ENCODE measurements around the gene RFLNA.

RFLNA gene

DNA sequence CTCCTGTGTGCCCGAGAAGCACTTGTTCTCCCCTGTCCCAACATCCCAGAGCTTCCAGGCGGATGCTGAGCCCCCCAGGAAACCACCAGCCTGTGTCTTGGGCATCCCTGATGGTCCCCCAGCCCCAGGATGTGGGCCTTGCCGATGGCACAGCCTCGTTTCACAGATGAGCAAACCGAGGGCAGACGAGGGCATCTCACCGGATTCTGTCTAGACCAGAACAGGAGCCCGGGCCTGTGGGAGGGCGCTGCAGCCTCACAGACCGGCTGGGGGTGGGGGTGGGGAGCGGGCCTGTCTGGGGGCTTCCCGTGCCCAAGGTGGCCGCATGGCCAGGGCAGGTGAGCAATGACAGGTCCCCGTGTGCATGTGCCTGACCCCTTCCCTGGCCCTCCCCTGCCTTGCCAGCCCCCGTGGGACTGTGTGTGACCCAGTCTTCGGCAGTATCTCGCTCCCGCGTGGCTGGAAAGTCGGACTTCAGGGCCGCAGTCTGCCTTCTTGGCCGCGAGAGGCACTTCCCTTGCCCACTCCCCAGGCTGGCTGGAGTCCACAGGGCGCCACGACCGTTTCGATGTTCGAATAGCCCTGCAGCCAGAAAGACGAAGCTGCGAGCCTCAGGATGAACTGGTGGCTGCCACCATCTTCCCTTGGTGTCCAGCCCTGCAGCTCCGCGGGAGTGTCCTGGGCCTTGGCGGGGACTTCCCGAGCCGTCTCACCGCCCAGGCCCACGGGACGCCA lies 8.9 kb downstream of the RFLNA start:
- TF ChIP-seq CEBPB (IDR thresholded peaks at IDR 0.05), result no peak
- TF ChIP-seq EP300 (IDR thresholded peaks at IDR 0.05; ENCODE audit: borderline replicate concordance), result no peak
- no peak for TF ChIP-seq FOXM1 (IDR thresholded peaks at IDR 0.05; ENCODE audit: borderline replicate concordance, low read depth)
- no peak for TF ChIP-seq EGR1 (IDR thresholded peaks at IDR 0.05)
- no peak for TF ChIP-seq RAD21 (IDR thresholded peaks at IDR 0.05; ENCODE audit: low read depth)
- TF ChIP-seq, protein P1, sequence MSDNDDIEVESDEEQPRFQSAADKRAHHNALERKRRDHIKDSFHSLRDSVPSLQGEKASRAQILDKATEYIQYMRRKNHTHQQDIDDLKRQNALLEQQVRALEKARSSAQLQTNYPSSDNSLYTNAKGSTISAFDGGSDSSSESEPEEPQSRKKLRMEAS (IDR thresholded peaks at IDR 0.05), result no peak
- no peak for TF ChIP-seq NFIC (IDR thresholded peaks at IDR 0.05)
- no peak for TF ChIP-seq ZBTB7A (IDR thresholded peaks at IDR 0.05; ENCODE audit: low read depth)
- no peak for TF ChIP-seq TCF12 (IDR thresholded peaks at IDR 0.05; ENCODE audit: low read depth)
- TF ChIP-seq, protein P2, sequence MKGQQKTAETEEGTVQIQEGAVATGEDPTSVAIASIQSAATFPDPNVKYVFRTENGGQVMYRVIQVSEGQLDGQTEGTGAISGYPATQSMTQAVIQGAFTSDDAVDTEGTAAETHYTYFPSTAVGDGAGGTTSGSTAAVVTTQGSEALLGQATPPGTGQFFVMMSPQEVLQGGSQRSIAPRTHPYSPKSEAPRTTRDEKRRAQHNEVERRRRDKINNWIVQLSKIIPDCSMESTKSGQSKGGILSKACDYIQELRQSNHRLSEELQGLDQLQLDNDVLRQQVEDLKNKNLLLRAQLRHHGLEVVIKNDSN (IDR thresholded peaks at IDR 0.05), result no peak
- no peak for TF ChIP-seq YY1 (IDR thresholded peaks at IDR 0.05; ENCODE audit: low read depth)
- no peak for TF ChIP-seq CREB1 (IDR thresholded peaks at IDR 0.05; ENCODE audit: low read depth)
- TF ChIP-seq TAF1 (IDR thresholded peaks at IDR 0.05; ENCODE audit: low read depth), result no peak
- TF ChIP-seq TEAD4 (IDR thresholded peaks at IDR 0.05), result no peak
- TF ChIP-seq, protein P3, sequence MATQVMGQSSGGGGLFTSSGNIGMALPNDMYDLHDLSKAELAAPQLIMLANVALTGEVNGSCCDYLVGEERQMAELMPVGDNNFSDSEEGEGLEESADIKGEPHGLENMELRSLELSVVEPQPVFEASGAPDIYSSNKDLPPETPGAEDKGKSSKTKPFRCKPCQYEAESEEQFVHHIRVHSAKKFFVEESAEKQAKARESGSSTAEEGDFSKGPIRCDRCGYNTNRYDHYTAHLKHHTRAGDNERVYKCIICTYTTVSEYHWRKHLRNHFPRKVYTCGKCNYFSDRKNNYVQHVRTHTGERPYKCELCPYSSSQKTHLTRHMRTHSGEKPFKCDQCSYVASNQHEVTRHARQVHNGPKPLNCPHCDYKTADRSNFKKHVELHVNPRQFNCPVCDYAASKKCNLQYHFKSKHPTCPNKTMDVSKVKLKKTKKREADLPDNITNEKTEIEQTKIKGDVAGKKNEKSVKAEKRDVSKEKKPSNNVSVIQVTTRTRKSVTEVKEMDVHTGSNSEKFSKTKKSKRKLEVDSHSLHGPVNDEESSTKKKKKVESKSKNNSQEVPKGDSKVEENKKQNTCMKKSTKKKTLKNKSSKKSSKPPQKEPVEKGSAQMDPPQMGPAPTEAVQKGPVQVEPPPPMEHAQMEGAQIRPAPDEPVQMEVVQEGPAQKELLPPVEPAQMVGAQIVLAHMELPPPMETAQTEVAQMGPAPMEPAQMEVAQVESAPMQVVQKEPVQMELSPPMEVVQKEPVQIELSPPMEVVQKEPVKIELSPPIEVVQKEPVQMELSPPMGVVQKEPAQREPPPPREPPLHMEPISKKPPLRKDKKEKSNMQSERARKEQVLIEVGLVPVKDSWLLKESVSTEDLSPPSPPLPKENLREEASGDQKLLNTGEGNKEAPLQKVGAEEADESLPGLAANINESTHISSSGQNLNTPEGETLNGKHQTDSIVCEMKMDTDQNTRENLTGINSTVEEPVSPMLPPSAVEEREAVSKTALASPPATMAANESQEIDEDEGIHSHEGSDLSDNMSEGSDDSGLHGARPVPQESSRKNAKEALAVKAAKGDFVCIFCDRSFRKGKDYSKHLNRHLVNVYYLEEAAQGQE (IDR thresholded peaks at IDR 0.05; ENCODE audit: low read depth), result no peak

DNA sequence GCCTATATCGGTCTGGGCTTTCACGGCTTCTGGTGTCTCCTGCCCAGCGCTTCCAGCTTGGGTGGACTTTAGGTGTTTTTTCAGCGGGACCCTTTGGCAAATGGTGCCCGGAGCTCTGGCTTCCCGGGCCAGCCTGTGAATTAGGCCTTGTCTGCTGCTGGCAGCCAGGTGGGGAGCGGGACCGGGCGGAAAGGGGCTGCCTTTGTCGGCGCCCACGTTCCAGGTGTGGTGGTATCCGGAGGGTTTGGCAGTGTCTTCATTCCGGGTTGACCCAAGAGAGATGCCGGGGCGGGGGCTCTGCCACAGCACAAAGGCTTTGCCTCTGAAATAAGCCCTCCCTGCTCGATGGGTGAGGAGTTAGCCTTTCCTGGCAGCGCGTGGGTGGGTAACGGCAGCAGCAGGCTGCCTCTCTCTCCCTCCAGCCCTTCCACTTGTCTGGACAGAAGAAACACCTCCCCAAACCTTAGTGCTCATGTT lies 9.5 kb downstream of the RFLNA start:
- TF ChIP-seq TCF12 (IDR thresholded peaks at IDR 0.05; ENCODE audit: low read depth) (no peak), ZBTB7A (IDR thresholded peaks at IDR 0.05; ENCODE audit: low read depth) (no peak), EGR1 (IDR thresholded peaks at IDR 0.05) (no peak), NFIC (IDR thresholded peaks at IDR 0.05) (no peak), CEBPB (IDR thresholded peaks at IDR 0.05) (no peak), EP300 (IDR thresholded peaks at IDR 0.05; ENCODE audit: borderline replicate concordance) (no peak), TAF1 (IDR thresholded peaks at IDR 0.05; ENCODE audit: low read depth) (no peak)
- TF ChIP-seq, protein P2 (IDR thresholded peaks at IDR 0.05), result no peak
- TF ChIP-seq, protein P3 (IDR thresholded peaks at IDR 0.05; ENCODE audit: low read depth), result no peak

DNA sequence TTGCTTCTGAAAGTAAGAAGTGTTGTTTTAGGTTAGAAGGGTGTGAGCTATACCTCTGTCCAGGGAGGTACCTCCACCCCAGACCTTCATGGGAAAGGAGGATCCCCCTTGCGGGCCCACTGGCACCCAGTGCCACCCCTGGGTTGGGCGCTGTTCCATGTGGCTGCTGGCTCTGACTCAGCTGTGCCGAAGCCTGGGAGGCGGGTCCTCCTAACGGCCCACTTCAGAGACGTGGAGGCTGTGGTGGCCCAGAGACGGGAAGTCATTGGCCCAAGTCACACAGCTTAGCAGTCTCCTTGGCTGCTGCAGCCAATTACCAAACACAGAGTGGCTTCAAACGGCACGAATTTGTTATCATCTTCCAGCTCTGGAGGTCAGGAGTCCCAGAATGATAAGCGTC lies 10.2 kb downstream of the RFLNA start:
- TF ChIP-seq TCF12 (IDR thresholded peaks at IDR 0.05; ENCODE audit: low read depth) (no peak), CEBPB (IDR thresholded peaks at IDR 0.05) (no peak)

DNA sequence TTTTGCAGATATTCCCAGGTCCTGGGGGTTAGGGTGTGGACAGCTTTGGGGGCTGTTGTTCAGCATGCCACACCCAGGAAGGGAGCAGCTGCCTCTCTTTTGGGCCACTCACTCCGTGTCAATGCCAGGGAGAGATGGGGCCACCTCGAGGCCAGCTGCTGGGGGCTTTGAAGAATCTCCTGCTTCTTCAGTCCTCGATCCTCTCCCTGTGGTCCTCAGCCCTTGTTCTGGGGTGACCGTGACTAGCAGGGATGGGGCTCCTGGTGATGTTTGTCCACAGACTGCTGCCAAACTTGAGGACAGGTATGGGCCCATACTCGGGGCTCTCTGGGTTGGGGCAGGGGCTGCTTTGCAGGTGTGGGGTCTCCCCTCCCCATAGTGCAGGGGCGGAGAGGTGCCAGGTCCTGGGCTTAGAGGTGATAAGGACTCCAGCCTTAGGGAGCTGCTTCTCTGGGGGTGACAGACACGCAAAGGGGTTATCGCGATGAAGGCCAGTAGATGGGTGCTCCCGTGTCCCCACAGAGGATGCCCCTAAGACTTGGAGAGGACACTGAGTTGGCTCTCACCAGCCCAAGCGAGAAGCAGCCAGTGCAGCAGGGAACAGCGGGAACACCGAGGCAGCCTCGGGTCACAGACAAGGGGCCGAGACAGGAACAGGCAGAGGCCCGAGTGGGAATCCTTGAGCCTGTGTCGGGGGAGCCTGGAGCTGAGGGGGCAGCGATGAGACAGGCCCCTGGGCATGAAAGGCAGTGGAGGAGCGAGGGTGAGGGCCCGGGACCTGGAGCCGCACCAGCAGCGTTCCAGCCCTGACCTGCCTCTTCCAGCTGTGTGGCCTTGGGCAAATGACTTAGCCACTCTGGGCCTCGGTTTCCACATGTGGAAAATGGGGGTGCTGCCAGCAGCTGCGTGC lies 11.1 kb downstream of the RFLNA start:
- TF ChIP-seq EP300 (IDR thresholded peaks at IDR 0.05; ENCODE audit: borderline replicate concordance), result no peak
- TF ChIP-seq, protein P2 (IDR thresholded peaks at IDR 0.05), result no peak
- TF ChIP-seq EGR1 (IDR thresholded peaks at IDR 0.05), result no peak
- no peak for TF ChIP-seq ZBTB7A (IDR thresholded peaks at IDR 0.05; ENCODE audit: low read depth)
- TF ChIP-seq TCF12 (IDR thresholded peaks at IDR 0.05; ENCODE audit: low read depth), result no peak
- TF ChIP-seq, protein P3 (IDR thresholded peaks at IDR 0.05; ENCODE audit: low read depth), result no peak
- TF ChIP-seq CREB1 (IDR thresholded peaks at IDR 0.05; ENCODE audit: low read depth), result no peak
- no peak for TF ChIP-seq CEBPB (IDR thresholded peaks at IDR 0.05)
- TF ChIP-seq TAF1 (IDR thresholded peaks at IDR 0.05; ENCODE audit: low read depth), result no peak
- TF ChIP-seq, protein P1 (IDR thresholded peaks at IDR 0.05), result no peak
- no peak for TF ChIP-seq RAD21 (IDR thresholded peaks at IDR 0.05; ENCODE audit: low read depth)
- no peak for TF ChIP-seq NFIC (IDR thresholded peaks at IDR 0.05)
- TF ChIP-seq TEAD4 (IDR thresholded peaks at IDR 0.05), result no peak
- TF ChIP-seq YY1 (IDR thresholded peaks at IDR 0.05; ENCODE audit: low read depth), result no peak
- no peak for TF ChIP-seq FOXM1 (IDR thresholded peaks at IDR 0.05; ENCODE audit: borderline replicate concordance, low read depth)

Data from Ishikawa (cell line).